NOMO-1 (cell line): ENCODE measurements around the gene MEGF6.

Source experiments
- DNase-seq, 2 experiments: peaks; one replicate each; lab custom pipeline; 2025; ENCODE audit not compliant: unreplicated experiment in 2 of 2; lab: John Stamatoyannopoulos, UW

Gene MEGF6

DNA sequence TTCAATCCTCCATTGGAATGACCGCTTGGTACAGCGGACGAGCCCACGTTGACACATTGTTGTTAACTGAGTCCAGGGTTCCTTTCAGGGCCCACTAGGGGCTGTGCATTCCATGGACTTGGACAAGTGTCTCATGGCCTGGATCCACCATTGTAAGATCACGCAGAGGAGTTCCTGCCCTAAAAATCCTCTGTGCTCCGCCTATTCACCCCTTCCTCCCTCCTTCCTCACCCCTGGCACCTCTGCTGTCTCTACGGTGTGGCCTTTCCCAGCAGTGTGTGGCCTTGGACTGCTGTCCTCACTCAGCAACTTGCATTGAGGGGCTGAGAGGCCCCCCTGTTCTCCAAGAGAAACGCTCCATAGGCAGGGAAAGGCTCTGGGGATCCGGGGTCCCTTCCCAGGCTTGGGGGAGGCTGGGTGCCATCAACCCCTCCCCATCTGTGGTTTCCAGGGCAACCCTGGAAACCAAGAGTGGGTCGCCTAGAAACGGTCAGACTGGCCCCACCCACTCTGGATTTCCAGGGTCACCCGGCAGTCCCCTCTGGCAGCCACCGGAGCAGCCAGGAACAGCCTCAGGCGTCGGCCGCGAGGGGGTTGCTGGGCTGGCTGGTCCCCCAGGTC, 50.9 kb downstream of the MEGF6 start:
- no peak for DNase-seq

- no peak for DNase-seq
Observed at GRCh38 chr1:3558036-3558726, 53.1 kb downstream of the MEGF6 start.

DNA sequence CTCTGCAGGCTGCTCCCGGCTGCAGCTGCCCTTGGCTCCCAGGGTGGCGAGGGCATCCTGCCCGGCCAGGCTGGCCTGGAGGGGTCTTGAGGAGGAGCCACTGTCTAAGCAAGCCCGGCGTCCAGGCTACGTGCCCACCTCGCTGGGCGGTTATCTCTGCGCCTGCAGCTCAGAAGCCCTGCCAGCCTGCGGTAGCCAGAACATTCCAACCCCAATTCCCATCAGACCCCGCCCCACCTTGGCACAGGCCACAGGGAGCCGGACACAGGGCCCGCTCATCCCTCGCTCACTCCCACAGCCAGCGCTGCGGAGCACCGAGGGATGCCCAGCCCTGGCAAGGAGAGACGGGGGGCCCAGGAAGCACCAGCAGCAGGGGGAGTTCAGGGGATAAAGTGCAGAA, 53.9 kb downstream of the MEGF6 start:
- DNase-seq: no peak

- DNase-seq: no peak
Observed at GRCh38 chr1:3556336-3556735, 55.0 kb downstream of the MEGF6 start.

DNA sequence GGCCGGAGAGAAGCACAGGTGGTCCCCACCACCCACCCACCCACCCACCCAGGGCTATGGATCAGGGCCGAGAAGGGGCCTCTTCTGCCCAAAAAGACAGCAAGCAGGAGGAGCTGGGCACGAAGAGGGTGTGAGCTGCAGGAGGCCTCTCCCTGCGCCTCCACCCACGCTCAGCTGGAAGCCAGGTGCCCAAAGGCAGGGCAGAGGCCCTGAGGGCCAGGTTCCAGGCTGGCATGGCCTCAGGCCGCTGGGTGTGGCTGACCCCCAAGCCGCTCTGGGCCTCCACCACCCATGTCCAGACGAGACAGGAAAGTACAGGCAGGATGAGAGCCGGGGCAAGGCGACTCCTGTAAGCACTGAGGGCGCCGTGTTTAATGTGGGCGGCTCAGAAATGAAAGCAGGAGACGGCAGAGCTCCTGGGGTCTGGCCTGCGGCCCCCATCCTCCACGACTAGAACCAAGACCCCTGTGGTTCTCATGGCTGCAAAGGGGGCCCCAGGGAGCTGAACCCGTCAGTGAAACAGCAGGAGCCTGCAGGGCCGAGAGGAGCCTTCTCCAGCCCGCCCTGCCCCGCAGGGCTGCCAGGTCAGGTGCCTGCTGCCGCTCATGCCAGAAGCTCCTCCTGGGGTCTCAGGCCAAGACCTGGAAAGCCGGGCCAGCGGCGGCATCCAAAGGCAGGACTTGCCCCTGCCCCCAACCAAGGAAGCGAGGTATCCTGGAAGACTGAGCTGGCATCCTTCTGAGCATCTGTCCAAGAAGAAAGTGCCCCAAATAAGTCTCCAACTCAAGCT, 56.0 kb downstream of the MEGF6 start:
- DNase-seq: no peak

GRCh38 chr1:3553940-3554223, 57.4 kb downstream of the MEGF6 start:
- DNase-seq: no peak

DNA sequence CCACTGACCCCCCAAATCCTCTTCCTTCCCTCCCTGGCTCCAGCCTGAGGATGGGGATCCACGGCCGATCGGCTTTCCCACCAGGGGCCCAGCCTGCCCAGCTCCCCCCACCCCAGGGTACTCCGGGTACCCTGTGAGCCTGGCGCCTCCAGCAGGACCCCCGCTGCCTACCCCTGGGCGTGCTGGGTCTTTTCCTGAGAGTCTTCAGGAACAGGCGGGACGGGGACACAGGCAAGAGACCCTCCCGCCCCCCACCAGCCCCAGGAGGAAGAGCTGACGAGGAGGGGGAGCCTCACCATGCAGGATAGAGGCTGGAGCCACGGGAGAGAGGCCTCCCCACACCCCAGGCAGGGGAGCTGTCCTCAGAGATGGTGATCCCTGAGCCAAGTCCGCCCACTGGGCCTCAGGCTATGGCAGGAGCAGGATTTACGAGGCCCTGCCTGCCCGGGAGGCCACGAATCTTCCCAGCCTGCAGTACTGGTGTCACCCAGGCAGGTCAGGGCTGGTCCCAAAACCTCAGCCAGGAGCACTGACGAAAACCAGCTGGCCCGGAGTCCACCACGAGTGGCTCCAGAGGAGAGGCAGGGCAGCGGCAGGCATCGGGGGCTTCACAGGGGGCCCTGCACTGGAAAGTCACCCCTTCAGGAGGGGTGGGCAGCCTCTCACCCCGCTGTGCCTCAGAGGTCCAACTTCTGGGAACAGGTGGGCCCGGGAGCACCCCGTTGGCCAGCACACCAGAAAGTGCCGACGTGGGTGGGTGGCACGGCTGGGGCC, 58.0 kb downstream of the MEGF6 start:
- no peak for DNase-seq

- DNase-seq: no peak
Observed at GRCh38 chr1:3552751-3553150, 58.6 kb downstream of the MEGF6 start.

DNA sequence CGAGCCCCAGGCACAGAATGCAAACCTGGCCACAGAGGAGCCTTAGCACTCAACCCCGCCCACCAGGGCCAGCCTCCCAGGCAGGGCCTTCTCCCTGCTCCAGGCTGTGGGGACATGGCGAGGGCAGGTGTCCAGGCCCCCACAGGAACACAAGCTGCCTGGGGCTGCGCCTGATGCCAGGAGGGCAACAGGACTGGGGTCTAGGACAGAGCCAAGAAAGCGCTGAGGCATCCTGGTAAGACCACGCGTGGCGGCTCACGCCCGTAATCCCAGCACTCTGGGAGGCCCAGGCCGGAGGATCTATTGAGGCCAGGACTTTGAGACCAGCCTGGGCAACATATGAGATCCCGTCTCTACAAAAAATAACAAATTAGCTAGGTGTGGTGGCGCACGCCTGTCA, 59.1 kb downstream of the MEGF6 start:
- no peak for DNase-seq

- no peak for DNase-seq
Observed at GRCh38 chr1:3551711-3552110, 59.6 kb downstream of the MEGF6 start.

- no peak for DNase-seq
Observed at GRCh38 chr1:3551290-3551678, 60.0 kb downstream of the MEGF6 start.

DNA sequence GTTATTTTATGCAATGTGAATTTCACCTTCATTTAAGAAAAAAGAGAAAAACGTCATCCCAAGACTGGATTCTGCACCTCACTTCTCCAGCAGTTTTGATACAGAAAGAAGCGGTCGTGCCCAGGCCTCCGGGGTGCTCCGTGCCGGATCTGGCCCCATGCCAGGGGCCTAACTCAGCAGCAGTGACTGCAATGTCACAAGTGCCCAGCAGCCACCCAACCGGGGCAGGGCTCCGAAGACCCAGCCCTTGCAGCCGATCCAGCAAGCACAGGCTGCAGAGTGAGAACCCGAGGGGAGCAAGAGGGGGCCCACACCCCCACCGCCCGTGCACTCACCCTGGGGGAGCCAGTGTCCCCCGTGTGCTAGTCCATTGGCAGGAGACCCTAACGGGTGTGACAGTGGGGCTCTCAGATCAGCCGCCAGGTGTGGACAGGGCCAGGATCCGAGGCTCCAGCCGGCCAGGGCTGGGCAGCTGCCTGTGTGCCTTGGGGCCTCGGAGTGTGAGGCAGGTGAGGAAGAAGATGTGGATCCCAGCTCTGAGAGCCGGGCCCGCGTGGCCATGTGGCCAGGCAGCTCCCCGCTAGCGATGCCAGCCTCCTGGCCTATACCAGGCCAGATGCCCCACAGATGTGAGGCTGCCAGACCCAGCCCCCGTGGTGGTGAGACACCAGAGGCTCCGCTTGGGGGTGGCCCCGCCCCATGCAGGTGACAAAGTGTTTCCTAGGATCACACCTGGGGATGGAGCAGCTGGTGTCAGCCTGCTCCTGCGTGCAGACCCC, 60.6 kb downstream of the MEGF6 start:
- DNase-seq: no peak

DNA sequence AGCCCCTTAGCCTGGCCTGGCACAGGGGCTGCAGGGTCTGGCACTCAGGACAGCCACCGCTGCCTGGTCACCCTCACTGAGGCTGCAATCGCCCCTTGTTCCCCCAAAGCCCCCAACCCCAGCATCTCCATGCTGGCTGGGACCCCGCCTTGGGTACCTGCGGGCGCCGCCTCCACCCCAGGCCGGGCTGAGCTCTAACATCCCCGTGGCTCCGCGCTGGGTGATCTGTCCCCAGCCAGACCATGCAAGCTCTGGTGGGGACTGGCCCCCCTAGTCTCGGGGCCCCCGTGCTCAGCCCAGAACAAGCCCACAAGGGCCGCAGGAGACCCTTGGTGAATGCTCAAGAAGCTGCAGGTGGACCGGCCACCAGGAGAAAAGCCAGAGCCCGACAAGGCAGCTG, 62.4 kb downstream of the MEGF6 start:
- DNase-seq: no peak

GRCh38 chr1:3548156-3548893, 63.0 kb downstream of the MEGF6 start:
- no peak for DNase-seq

DNA sequence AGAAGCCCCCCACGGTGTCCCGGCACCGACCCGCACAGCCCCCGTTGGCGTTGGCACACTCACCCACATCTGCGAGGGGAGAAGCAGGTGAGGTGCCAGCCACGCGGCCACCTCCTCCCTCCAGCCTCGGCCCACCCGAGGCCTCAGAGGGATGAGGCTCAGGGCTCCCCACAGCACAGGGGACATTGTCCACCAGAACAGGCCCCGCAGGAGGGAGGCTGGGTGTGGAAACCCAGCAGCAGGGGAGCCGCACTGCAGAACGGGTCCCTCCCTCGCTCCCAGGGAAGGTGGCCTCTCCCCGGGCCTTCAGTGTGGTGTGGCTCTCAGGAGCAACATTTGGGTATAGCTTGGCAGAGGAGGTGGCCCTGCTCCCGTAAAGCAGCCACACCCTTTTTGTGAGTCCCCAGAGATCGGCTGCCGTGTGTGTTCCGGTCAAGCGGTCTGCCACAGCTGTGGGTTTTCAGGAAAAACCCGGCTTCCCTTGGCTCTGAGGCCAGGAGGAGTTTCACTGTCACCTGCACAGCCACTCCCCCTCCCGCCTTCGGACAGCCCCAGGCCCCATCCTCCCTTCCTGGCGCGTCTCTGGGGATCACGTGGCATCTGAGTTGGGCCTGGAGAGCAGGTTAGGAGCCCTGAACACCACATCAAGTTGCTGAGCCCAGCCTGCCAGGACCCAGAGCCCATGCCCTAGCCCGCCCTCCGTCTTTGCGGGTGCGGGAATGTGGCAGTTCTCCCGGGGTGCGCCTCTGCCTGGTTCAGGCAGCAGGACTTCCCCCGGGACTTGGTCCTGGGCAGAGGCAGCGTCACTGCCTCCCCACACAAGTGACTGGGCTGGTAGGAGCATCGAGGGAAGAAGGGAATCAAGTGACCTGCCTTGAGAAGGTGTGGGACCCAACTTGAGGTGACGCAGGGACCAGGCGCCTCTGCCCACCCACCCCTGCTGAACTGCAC, 64.0 kb downstream of the MEGF6 start:
- DNase-seq: no peak

- DNase-seq: no peak
Observed at GRCh38 chr1:3546048-3546384, 65.3 kb downstream of the MEGF6 start.

GRCh38 chr1:3545363-3546047, 65.8 kb downstream of the MEGF6 start:
- DNase-seq: no peak
